Activated T-helper 17 cell treated with anti-CD3 and anti-CD28 coated beads, Interleukin-2, amount 50 U/mL, for 72 hours (primary cell): Measurements from ENCODE around the gene DUSP8. TPM values are rescaled to one million over a fixed set of nuclear protein-coding genes. Genes with fewer than 3 reads are reported as not detected.

Source experiments
- ATAC-seq: fragments of 150-1000 bp; cut with Tn5 transposase; replicated peaks from 2 replicates; pipeline ENCODE4 v1.10.0; 2021; ENCODE audit warnings: mild to moderate bottlenecking, moderate library complexity
- H3K27ac Mint-ChIP-seq: one replicate; pipeline ENCODE4 v1.8.0; 2022; ENCODE audit warnings: mixed read lengths
- H3K27me3 Mint-ChIP-seq: one replicate; pipeline ENCODE4 v1.8.0; 2022; ENCODE audit warnings: mixed read lengths
- H3K36me3 Mint-ChIP-seq: one replicate; pipeline ENCODE4 v1.8.0; 2022; ENCODE audit warnings: low read depth, mild to moderate bottlenecking, mixed read lengths
- H3K4me1 Mint-ChIP-seq: one replicate; pipeline ENCODE4 v1.8.0; 2022; ENCODE audit warnings: mixed read lengths
- H3K4me3 Mint-ChIP-seq: one replicate; pipeline ENCODE4 v1.8.0; 2022; ENCODE audit warnings: mild to moderate bottlenecking, mixed read lengths
- H3K9me3 Mint-ChIP-seq: one replicate; pipeline ENCODE4 v1.8.0; 2022; ENCODE audit warnings: mixed read lengths
- total RNA-seq, 2 donors: library from RNA; stranded (reverse); gene quantifications; one replicate each; pipeline ENCODE4 v1.2.3, GENCODE V29; 2022

The DUSP8 gene
- total RNA-seq, 2 donors from 2014 or later, result 0.80 to 1.7 TPM

GRCh38 chr11:1565173-1565903, 6.7 kb downstream of the DUSP8 start:
- no peaks in the 10 kb centered on the region for H3K4me1 Mint-ChIP-seq
- H3K9me3 Mint-ChIP-seq, result no peaks in the 10 kb centered on the region
- no peak overlapping the region for H3K4me3 Mint-ChIP-seq
- H3K27ac Mint-ChIP-seq, result no peak overlapping the region
- H3K27me3 Mint-ChIP-seq, result no peaks in the 10 kb centered on the region
- H3K36me3 Mint-ChIP-seq, result no peaks in the 10 kb centered on the region
- ATAC-seq, result no peak

DNA sequence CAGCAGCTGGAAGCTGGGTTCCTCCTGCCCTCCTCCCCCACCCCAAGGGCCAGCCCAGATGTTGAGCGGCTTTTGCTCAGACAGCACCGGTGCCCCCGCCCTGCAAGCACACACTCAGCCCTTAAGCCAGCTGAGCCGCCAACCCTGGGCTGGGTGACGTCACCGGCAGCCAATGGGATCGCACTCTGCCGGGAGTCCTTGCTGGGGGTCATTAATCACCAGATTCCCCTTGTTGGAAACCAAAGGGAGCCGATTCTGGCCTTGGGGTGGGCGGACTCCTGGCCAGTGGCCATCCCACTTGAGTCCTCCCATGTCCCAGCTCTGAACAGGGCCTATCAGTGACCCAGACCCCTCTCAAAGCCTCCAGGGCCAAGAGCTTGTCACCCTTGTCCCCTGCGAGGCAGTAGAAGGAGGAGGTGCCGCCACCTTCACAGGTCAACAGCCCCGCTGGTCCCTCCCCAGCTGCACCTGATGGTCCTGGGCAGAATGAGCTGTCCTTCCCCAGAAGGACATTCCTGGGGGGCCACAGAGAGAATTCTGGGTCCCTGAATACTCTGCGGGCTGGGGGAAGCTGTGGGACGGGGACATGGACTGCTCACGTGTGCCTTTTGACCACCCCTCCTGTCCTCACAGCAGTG, 7.4 kb downstream of the DUSP8 start:
- Mint-ChIP-seq H3K9me3 (no peaks in the 10 kb centered on the region), H3K27me3 (no peaks in the 10 kb centered on the region), H3K4me3 (no peak overlapping the region), H3K27ac (no peak overlapping the region), H3K36me3 (no peaks in the 10 kb centered on the region), H3K4me1 (no peaks in the 10 kb centered on the region)
- ATAC-seq, result no peak

- H3K27ac Mint-ChIP-seq, result no peak overlapping the region
- ATAC-seq, result no peak
- no peaks in the 10 kb centered on the region for H3K9me3 Mint-ChIP-seq
- H3K4me3 Mint-ChIP-seq, result no peak overlapping the region
- H3K27me3 Mint-ChIP-seq, result no peaks in the 10 kb centered on the region
- H3K36me3 Mint-ChIP-seq, result no peaks in the 10 kb centered on the region
- H3K4me1 Mint-ChIP-seq, result no peaks in the 10 kb centered on the region
These were observed 8.2 kb downstream of the DUSP8 start for GRCh38 chr11:1563697-1564534.

DNA sequence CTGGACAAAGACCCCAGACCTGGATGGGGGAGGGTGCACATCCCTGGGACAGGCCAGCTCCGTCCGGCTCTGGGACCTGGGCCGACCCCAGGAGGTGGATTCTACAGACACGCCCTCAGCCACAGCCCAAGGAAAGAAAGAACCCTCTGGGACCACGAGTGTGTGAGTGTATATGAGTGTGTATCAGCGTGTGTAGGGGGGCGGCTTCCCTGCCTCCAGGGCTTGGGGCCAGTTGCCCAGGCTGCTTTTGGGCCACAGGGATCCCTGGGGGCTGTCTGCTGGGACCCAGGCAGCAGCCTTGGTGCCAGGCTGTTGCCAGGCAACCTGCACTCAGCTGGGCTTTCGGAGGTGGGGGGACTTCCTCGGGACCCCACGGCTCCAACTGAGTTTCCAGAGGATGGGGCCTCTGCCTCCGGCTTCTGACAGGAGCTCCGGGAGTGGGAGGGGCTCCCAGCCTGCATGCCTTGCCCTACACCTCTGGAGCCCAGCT, 8.9 kb downstream of the DUSP8 start:
- Mint-ChIP-seq H3K27me3 (no peaks in the 10 kb centered on the region), H3K36me3 (no peaks in the 10 kb centered on the region), H3K9me3 (no peaks in the 10 kb centered on the region), H3K27ac (no peak overlapping the region), H3K4me1 (no peaks in the 10 kb centered on the region), H3K4me3 (no peak overlapping the region)
- ATAC-seq, result no peak

- no peaks in the 10 kb centered on the region for H3K27me3 Mint-ChIP-seq
- H3K36me3 Mint-ChIP-seq, result no peaks in the 10 kb centered on the region
- no peak for ATAC-seq
- H3K4me3 Mint-ChIP-seq, result no peak overlapping the region
- H3K27ac Mint-ChIP-seq, result no peak overlapping the region
- no peaks in the 10 kb centered on the region for H3K9me3 Mint-ChIP-seq
- H3K4me1 Mint-ChIP-seq, result no peaks in the 10 kb centered on the region
These were observed 9.5 kb downstream of the DUSP8 start for GRCh38 chr11:1562469-1563148.

DNA sequence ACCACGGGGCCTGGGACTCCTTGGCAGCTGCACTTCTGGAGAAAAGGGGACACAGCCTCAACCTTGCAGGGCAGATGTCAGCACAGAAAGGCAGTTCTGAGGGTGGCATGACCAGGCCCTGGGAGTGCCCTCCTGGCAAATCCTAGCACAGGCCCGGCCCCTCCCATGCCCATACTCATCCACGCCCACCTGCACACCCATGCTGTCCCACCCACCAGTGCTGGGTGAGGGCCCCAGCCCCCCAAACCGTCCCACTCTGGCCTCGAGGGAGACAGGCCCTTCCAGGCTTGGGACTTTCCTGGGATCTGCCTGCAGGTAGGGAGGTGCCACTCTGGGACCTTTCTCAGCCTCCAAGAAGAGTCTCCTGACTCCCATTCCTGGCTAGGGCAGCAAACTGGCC, 10.1 kb downstream of the DUSP8 start:
- Mint-ChIP-seq H3K36me3 (no peaks in the 10 kb centered on the region), H3K9me3 (no peaks in the 10 kb centered on the region), H3K4me3 (no peak overlapping the region), H3K27ac (no peak overlapping the region), H3K27me3 (no peaks in the 10 kb centered on the region), H3K4me1 (no peaks in the 10 kb centered on the region)
- ATAC-seq, result no peak

GRCh38 chr11:1561266-1561665, 10.8 kb downstream of the DUSP8 start:
- H3K9me3 Mint-ChIP-seq, result no peaks in the 10 kb centered on the region
- no peaks in the 10 kb centered on the region for H3K27me3 Mint-ChIP-seq
- H3K27ac Mint-ChIP-seq, result no peak overlapping the region
- H3K4me1 Mint-ChIP-seq, result no peaks in the 10 kb centered on the region
- H3K36me3 Mint-ChIP-seq, result no peaks in the 10 kb centered on the region
- no peak for ATAC-seq
- H3K4me3 Mint-ChIP-seq, result no peak overlapping the region

DNA sequence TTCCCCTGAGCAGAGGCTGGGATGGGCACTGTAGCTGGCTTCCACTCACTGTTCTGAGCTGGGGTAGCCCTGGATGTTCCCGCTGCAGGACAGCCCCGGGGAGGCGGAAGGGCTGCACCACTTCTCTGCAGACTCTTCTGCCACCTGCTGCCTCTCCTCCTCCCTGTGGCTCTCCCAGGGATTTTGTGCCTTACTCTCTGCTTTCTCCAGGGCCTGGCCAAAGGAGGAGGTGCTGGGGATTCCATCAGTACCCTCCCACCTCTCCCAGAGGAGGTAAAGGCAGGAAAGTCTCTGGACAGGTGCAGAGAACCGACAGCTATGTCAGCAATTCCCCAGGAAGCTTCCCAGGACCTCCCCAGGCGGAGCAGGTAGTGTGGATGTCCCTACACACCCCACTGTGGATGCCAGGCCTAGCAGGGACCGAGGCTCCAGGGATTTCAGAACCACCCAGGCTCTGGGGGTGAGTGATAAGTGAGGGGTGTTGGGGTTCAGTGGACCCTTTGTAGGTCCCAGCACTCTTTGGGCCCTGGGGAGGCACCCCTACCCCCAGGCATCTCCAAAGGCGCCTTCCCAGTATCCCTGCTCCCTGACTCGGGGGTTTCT, 11.3 kb downstream of the DUSP8 start:
- ATAC-seq, result no peak
- Mint-ChIP-seq H3K27ac (no peak overlapping the region), H3K4me1 (no peaks in the 10 kb centered on the region), H3K9me3 (no peaks in the 10 kb centered on the region), H3K27me3 (no peaks in the 10 kb centered on the region), H3K36me3 (no peaks in the 10 kb centered on the region), H3K4me3 (no peak overlapping the region)

DNA sequence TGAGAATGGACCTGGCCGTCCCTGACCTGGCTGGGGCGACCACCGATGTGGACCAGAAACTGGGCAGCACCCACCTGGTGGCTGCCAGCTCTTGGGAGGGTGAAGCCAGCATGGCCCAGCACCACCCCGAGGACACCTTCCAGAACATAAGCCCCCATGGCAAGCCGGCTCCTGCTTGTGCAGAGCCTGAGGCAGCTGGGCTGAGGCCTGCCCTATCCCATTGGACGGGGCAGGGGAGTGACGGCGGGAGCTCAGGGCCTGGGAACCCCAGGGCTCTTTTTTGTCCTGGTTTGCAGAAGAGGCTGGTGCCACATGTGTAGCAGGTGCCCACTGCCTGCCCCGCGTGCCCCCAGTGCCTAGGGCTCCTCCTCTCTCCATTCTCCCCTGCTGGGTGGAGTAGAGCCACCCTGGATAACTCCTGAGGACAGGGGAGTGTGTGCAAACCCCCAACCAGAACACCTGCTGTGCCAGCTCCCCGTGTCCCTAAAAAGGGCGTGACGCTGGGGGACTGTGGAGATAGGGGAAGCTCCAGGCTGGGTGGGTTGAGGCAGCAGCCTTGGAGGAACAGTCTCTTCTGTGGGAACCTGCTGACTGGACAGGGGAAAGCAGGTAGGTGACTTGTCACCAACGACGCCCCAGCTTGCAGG, 11.9 kb downstream of the DUSP8 start:
- Mint-ChIP-seq H3K9me3 (no peaks in the 10 kb centered on the region), H3K27me3 (no peaks in the 10 kb centered on the region), H3K36me3 (no peaks in the 10 kb centered on the region), H3K4me1 (no peaks in the 10 kb centered on the region), H3K4me3 (no peak overlapping the region), H3K27ac (no peak overlapping the region)
- ATAC-seq, result no peak

- Mint-ChIP-seq H3K9me3 (no peaks in the 10 kb centered on the region), H3K27me3 (no peaks in the 10 kb centered on the region), H3K4me3 (no peak overlapping the region), H3K36me3 (no peaks in the 10 kb centered on the region), H3K4me1 (no peaks in the 10 kb centered on the region), H3K27ac (no peak overlapping the region)
- peak; percentile 19 for ATAC-seq
These were observed 12.7 kb downstream of the DUSP8 start for GRCh38 chr11:1559111-1559951.

GRCh38 chr11:1558775-1559110, 13.3 kb downstream of the DUSP8 start:
- H3K9me3 Mint-ChIP-seq, result no peaks in the 10 kb centered on the region
- ATAC-seq, result no peak
- no peaks in the 10 kb centered on the region for H3K36me3 Mint-ChIP-seq
- no peak overlapping the region for H3K4me3 Mint-ChIP-seq
- H3K4me1 Mint-ChIP-seq, result no peaks in the 10 kb centered on the region
- H3K27ac Mint-ChIP-seq, result no peak overlapping the region
- H3K27me3 Mint-ChIP-seq, result peaks cover 2% of the 10 kb centered on the region

GRCh38 chr11:1557904-1558774, 13.9 kb downstream of the DUSP8 start:
- H3K27me3 Mint-ChIP-seq, result peaks cover 3% of the 10 kb centered on the region
- H3K9me3 Mint-ChIP-seq, result no peaks in the 10 kb centered on the region
- no peak overlapping the region for H3K4me3 Mint-ChIP-seq
- no peak for ATAC-seq
- no peaks in the 10 kb centered on the region for H3K4me1 Mint-ChIP-seq
- H3K27ac Mint-ChIP-seq, result no peak overlapping the region
- no peaks in the 10 kb centered on the region for H3K36me3 Mint-ChIP-seq
